ENCODE measurements around the gene CD247.

GRCh38 chr1:167516404-167517388 is 1.6 kb downstream of the CD247 start:
- TF ChIP-seq YY1 (IDR thresholded peaks at IDR 0.05; ENCODE audit: insufficient read depth, insufficient read length), result no peak
- TF ChIP-seq ZNF274 (IDR thresholded peaks at IDR 0.05; ENCODE audit: low read depth, low read length), result no peak
